ENCODE data around the gene PIGV. TPM values are rescaled to one million over a fixed set of nuclear protein-coding genes. Genes with fewer than 3 reads are reported as not detected.

The PIGV gene
- total and polyA plus RNA-seq, 2 of the 4 experiments (the other 2 are of a cell fraction), result 7.2 to 10.6 TPM

GRCh38 chr1:26831546-26832248 is 43.9 kb downstream of the PIGV start:
- H2BK5ac ChIP-seq (ENCODE audit: low read depth, low read length, poor library complexity, severe bottlenecking), result no peak overlapping the region
- no peak overlapping the region for H3K27ac ChIP-seq (ENCODE audit: insufficient read depth, low read length)
- peaks cover 13% of the 10 kb centered on the region for H3K9me1 ChIP-seq (ENCODE audit: insufficient read depth, low read length)
- ATAC-seq (ENCODE audit: low read depth), result no peak
- no peak overlapping the region for H3K23ac ChIP-seq (ENCODE audit: low read depth, low read length)
- H2AK9ac ChIP-seq (replicated peaks; ENCODE audit: low read depth, low read length, poor library complexity), result no peak overlapping the region
- no peak for DNase-seq
- H3K4me2 ChIP-seq (ENCODE audit: low read depth, low read length), result no peak overlapping the region
- no peaks in the 10 kb centered on the region for H3K27me3 ChIP-seq (ENCODE audit: control insufficient read depth, insufficient read depth, low read length)
- H3K18ac ChIP-seq (ENCODE audit: low read depth, low read length), result no peak overlapping the region
- H2BK20ac ChIP-seq (ENCODE audit: low read depth, low read length), result no peak overlapping the region
- H3K56ac ChIP-seq (ENCODE audit: extremely low read depth, insufficient read depth, low read length), result no peak overlapping the region
- no peak overlapping the region for H2AK5ac ChIP-seq (ENCODE audit: low read depth, low read length)
- no peak overlapping the region for H4K91ac ChIP-seq (ENCODE audit: insufficient read depth, low read depth, low read length)
- H3K36me3 ChIP-seq (ENCODE audit: control insufficient read depth, insufficient read depth, low read length), result peaks cover 44% of the 10 kb centered on the region
- dilution Hi-C loops (cut with HindIII; ENCODE audit: low sequenced_read_pairs, unreplicated experiment), result no loop called here
- H4K5ac ChIP-seq (ENCODE audit: low read depth, low read length), result no peak overlapping the region
- WGBS, 2 experiments (ENCODE audit: extremely low coverage in 2 of 2, insufficient read length in 1 of 2), result 60% methylated on average over 2 of the region's 3 CpGs; no CpG with 5 or more reads in 1 of the 2 experiments
- H3K9me3 ChIP-seq (ENCODE audit: control insufficient read depth, insufficient read depth, low read length), result no peaks in the 10 kb centered on the region
- ChIA-PET CTCF (no interaction called here), POLR2A (ENCODE audit: unreplicated experiment) (interaction anchor here (0.6 to 1.0 kb wide), 2 partner anchors 32 to 199 kb away, joined by 3 to 8 read pairs; no protein-coding TSS in a partner anchor)
- H4K20me1 ChIP-seq (ENCODE audit: insufficient read depth, low read length), result peaks cover 41% of the 10 kb centered on the region
- in situ Hi-C loops (cut with MboI; ENCODE audit: low sequenced_read_pairs), result no loop called here
- peak overlapping the region; percentile 28; the same call in 1 of the 2 replicates for H3K14ac ChIP-seq (replicated peaks; ENCODE audit: low read depth, low read length)
- no peak overlapping the region for H2AFZ ChIP-seq (replicated peaks; ENCODE audit: low read length, poor library complexity)
- intact Hi-C loops (cut with micrococcal nuclease), result no loop called here
- H3K79me1 ChIP-seq (ENCODE audit: low read depth in 1 of 2, low read length in 2 of 2), result peaks cover 35 to 60% of the 10 kb centered on the region in 2 experiments
- BruUV-seq (replicated peaks), result no TSS peak
- no peak overlapping the region for H2BK120ac ChIP-seq (ENCODE audit: low read depth, low read length)
- no peak overlapping the region for H3K4me3 ChIP-seq (ENCODE audit: insufficient read depth, low read depth, low read length)
- no peak overlapping the region for H3K9ac ChIP-seq (ENCODE audit: low read depth, low read length)
- no peak overlapping the region for H4K8ac ChIP-seq (ENCODE audit: low read depth in 2 of 2, low read length in 2 of 2)
- peaks cover 20% of the 10 kb centered on the region for H3K4me1 ChIP-seq (ENCODE audit: control insufficient read depth, insufficient read depth, low read length)
- TF ChIP-seq MAFK (IDR thresholded peaks at IDR 0.05; ENCODE audit: low read depth, low read length) (no peak), MAZ (IDR thresholded peaks at IDR 0.05; ENCODE audit: borderline replicate concordance, low read depth, low read length) (no peak), ELK1 (IDR thresholded peaks at IDR 0.05; ENCODE audit: borderline replicate concordance, low read depth, low read length) (no peak), FOS (IDR thresholded peaks at IDR 0.05; ENCODE audit: low read depth, low read length) (no peak), NFE2L2 (IDR thresholded peaks at IDR 0.05; ENCODE audit: low read depth, low read length) (no peak), RCOR1 (IDR thresholded peaks at IDR 0.05; ENCODE audit: insufficient replicate concordance, low read length) (no peak), BHLHE40 (IDR thresholded peaks at IDR 0.05; ENCODE audit: low read depth, low read length) (no peak), MXI1 (IDR thresholded peaks at IDR 0.05; ENCODE audit: borderline replicate concordance, low read depth, low read length) (no peak), CHD1 (IDR thresholded peaks at IDR 0.05; ENCODE audit: low read depth, low read length) (no peak), SMC3 (IDR thresholded peaks at IDR 0.05; ENCODE audit: low read depth, low read length) (no peak), POLR2A (IDR thresholded peaks at IDR 0.05; ENCODE audit: low read depth, low read length) (no peak), CEBPB (IDR thresholded peaks at IDR 0.05; ENCODE audit: low read depth, low read length) (no peak; the same call in 1 of the 2 replicates), USF2 (IDR thresholded peaks at IDR 0.05; ENCODE audit: low read depth, low read length) (no peak), CTCF (conservative IDR thresholded peaks at IDR 0.05; ENCODE audit: low read depth, low read length) (no peak), RAD21 (IDR thresholded peaks at IDR 0.05; ENCODE audit: low read length) (no peak), RFX5 (IDR thresholded peaks at IDR 0.05; ENCODE audit: low read depth, low read length) (no peak)
- no peak overlapping the region for H2BK15ac ChIP-seq (ENCODE audit: low read depth, low read length)
- H3K4ac ChIP-seq (ENCODE audit: low read depth, low read length), result no peak overlapping the region
